ENCODE data around the gene EML4. TPM values are rescaled to one million over a fixed set of nuclear protein-coding genes. Genes with fewer than 3 reads are reported as not detected.

The EML4 gene
- polyA plus RNA-seq, 1 of the 3 experiments (the other 2 are of a cell fraction) = 35.0 TPM

GRCh38 chr2:42360890-42361727 lies 192.0 kb downstream of the EML4 start, which contains the start of gene COX7A2L:
Gene COX7A2L, minus strand, starts transcription at chr2:42361217. Its CDS starts 56 bp downstream, at chr2:42361161.
- peaks cover 3 to 16% of the 10 kb centered on the region in 2 experiments; a peak in 3 of 4 replicates for H3K4me1 ChIP-seq (ENCODE audit: control insufficient read depth in 1 of 2, insufficient read depth in 2 of 2, low read depth in 1 of 2, low read length in 1 of 2)
- WGBS (ENCODE audit: low lambda C conversion rate) = under 1% methylated on average over 49 of the region's 61 CpGs
- H3K9ac ChIP-seq = peak within 1 kb of the TSS; percentile 93
- peaks cover 0 to 3% of the 10 kb centered on the region in 2 experiments for H3K36me3 ChIP-seq (replicated peaks in 1 of 2; ENCODE audit: control insufficient read depth in 1 of 2, insufficient read depth in 2 of 2, low read length in 1 of 2)
- H3K27me3 ChIP-seq (ENCODE audit: insufficient read depth) = no peaks in the 10 kb centered on the region; the same call in 1 of the 2 replicates
- peak within 1 kb of the TSS; percentile 92 to 98 for H3K27ac ChIP-seq (ENCODE audit: low read depth in 2 of 2, low read length in 1 of 2)
- H3K9me3 ChIP-seq = no peaks in the 10 kb centered on the region
- peak; percentile 99 for DNase-seq
- peaks cover 49% of the 10 kb centered on the region for H3K79me2 ChIP-seq (ENCODE audit: insufficient read depth)
- H3F3A ChIP-seq (replicated peaks; ENCODE audit: insufficient read depth) = no peaks in the 10 kb centered on the region
- H4K20me1 ChIP-seq (ENCODE audit: insufficient read depth) = peaks cover 21% of the 10 kb centered on the region; the same call in 1 of the 2 replicates
- H3K4me2 ChIP-seq = peak within 1 kb of the TSS; percentile 95
- H3K9me2 ChIP-seq = no peaks in the 10 kb centered on the region
- H3K4me3 ChIP-seq (ENCODE audit: low read depth in 2 of 2, low read length in 1 of 2) = peak within 1 kb of the TSS; percentile 91 to 96
- POLR2A ChIA-PET = no interaction called here
- CTCF ChIA-PET = interaction anchor here (0.6 to 2.2 kb wide), 9 partner anchors 10 to 491 kb away, joined by 3 to 11 read pairs (median 5); no protein-coding TSS in a partner anchor
- H2AFZ ChIP-seq (ENCODE audit: low read depth) = peak within 1 kb of the TSS; percentile 82
- TF ChIP-seq TCF12 (IDR thresholded peaks at IDR 0.05) = no peak
- TF ChIP-seq FOSL2 (IDR thresholded peaks at IDR 0.05; ENCODE audit: borderline replicate concordance, low read depth) = no peak
- TF ChIP-seq FOXJ3 (CRISPR knock-in tag; IDR thresholded peaks at IDR 0.05) = no peak
- TF ChIP-seq EZH2phosphoT487 (IDR thresholded peaks at IDR 0.05; ENCODE audit: borderline replicate concordance, low read depth) = no peak
- TF ChIP-seq RFX5 (IDR thresholded peaks at IDR 0.05; ENCODE audit: low read length) = no peak
- peak; percentile 71; the same call in 1 of the 2 replicates for TF ChIP-seq SIN3A (IDR thresholded peaks at IDR 0.05; ENCODE audit: borderline replicate concordance, low read depth, low read length)
- TF ChIP-seq ELF1 (IDR thresholded peaks at IDR 0.05) = peak; percentile 75
- TF ChIP-seq SMC3 (IDR thresholded peaks at IDR 0.05; ENCODE audit: low read depth, low read length) = peak; percentile 65; the same call in 1 of the 2 replicates
- TF ChIP-seq NFIC (IDR thresholded peaks at IDR 0.05; ENCODE audit: borderline replicate concordance) = peak; percentile 58; the same call in 1 of the 2 replicates
- TF ChIP-seq RCOR1 (IDR thresholded peaks at IDR 0.05; ENCODE audit: low read length) = no peak; the same call in 1 of the 2 replicates
- no peak for TF ChIP-seq RXRA (IDR thresholded peaks at IDR 0.05; ENCODE audit: borderline replicate concordance, low read depth)
- TF ChIP-seq TAF1 (IDR thresholded peaks at IDR 0.05; ENCODE audit: borderline replicate concordance, low read depth, low read length) = peak; percentile 53; the same call in 1 of the 2 replicates
- peak; percentile 50 for TF ChIP-seq CHD2 (IDR thresholded peaks at IDR 0.05; ENCODE audit: low read length, partially characterized antibody)
- TF ChIP-seq FOXM1 (IDR thresholded peaks at IDR 0.05; ENCODE audit: low read depth) = no peak
- TF ChIP-seq NRF1 (IDR thresholded peaks at IDR 0.05; ENCODE audit: low read depth, low read length) = peak; percentile 85
- peak; percentile 76 for TF ChIP-seq MAX (IDR thresholded peaks at IDR 0.05; ENCODE audit: low read depth)
- TF ChIP-seq, protein P1, sequence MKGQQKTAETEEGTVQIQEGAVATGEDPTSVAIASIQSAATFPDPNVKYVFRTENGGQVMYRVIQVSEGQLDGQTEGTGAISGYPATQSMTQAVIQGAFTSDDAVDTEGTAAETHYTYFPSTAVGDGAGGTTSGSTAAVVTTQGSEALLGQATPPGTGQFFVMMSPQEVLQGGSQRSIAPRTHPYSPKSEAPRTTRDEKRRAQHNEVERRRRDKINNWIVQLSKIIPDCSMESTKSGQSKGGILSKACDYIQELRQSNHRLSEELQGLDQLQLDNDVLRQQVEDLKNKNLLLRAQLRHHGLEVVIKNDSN (IDR thresholded peaks at IDR 0.05; ENCODE audit: borderline replicate concordance, low read depth) = peak; percentile 74; the same call in 1 of the 2 replicates
- no peak for TF ChIP-seq REST (IDR thresholded peaks at IDR 0.05; ENCODE audit: low read depth, low read length)
- TF ChIP-seq MEF2A (IDR thresholded peaks at IDR 0.05; ENCODE audit: borderline replicate concordance, low read depth) = no peak
- TF ChIP-seq TEAD4 (IDR thresholded peaks at IDR 0.05; ENCODE audit: borderline replicate concordance, insufficient read depth) = no peak
- no peak for TF ChIP-seq EP300 (IDR thresholded peaks at IDR 0.05; ENCODE audit: borderline replicate concordance in 1 of 2, low read depth in 1 of 2, low read length in 1 of 2)
- TF ChIP-seq, protein P2, sequence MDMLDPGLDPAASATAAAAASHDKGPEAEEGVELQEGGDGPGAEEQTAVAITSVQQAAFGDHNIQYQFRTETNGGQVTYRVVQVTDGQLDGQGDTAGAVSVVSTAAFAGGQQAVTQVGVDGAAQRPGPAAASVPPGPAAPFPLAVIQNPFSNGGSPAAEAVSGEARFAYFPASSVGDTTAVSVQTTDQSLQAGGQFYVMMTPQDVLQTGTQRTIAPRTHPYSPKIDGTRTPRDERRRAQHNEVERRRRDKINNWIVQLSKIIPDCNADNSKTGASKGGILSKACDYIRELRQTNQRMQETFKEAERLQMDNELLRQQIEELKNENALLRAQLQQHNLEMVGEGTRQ (IDR thresholded peaks at IDR 0.05; ENCODE audit: borderline replicate concordance, low read depth, low read length) = peak; percentile 58; the same call in 1 of the 2 replicates
- TF ChIP-seq, protein P3, sequence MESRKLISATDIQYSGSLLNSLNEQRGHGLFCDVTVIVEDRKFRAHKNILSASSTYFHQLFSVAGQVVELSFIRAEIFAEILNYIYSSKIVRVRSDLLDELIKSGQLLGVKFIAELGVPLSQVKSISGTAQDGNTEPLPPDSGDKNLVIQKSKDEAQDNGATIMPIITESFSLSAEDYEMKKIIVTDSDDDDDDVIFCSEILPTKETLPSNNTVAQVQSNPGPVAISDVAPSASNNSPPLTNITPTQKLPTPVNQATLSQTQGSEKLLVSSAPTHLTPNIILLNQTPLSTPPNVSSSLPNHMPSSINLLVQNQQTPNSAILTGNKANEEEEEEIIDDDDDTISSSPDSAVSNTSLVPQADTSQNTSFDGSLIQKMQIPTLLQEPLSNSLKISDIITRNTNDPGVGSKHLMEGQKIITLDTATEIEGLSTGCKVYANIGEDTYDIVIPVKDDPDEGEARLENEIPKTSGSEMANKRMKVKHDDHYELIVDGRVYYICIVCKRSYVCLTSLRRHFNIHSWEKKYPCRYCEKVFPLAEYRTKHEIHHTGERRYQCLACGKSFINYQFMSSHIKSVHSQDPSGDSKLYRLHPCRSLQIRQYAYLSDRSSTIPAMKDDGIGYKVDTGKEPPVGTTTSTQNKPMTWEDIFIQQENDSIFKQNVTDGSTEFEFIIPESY (IDR thresholded peaks at IDR 0.05; ENCODE audit: borderline replicate concordance, low read depth) = no peak
- TF ChIP-seq RAD21 (IDR thresholded peaks at IDR 0.05; ENCODE audit: low read length) = peak; percentile 81
- TF ChIP-seq GABPA (IDR thresholded peaks at IDR 0.05; ENCODE audit: low read depth) = no peak

All from SK-N-SH (cell line).